GM19372 (cell line): Measurements from ENCODE around the gene PCDH9.

Experiments used
- ATAC-seq: cut with Tn5 transposase; IDR thresholded peaks from one replicate; pipeline ENCODE4 v1.9.1; 2021; ENCODE audit warnings: mild to moderate bottlenecking, low read depth, moderate library complexity; ENCODE audit not compliant: unreplicated experiment

Gene PCDH9

DNA sequence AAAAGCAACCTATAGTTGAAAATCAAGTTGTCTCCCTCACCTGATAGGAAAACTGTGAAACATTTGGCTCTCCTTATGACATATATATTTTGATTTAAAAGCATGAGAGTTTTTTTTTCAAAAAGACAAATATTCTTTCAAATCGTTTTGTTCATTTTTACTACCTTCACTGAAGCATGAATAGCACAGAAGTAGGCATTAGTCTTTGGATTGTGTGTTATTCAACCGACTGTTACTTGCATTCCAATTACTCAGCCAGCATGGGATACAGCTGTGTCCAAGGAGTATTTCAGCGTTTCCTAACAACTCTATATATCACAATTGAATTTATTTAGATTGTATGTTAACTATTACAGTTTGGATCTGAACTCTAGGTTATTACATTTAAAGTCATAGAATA lies 135.2 kb downstream of the PCDH9 start:
- ATAC-seq, result no peak

- ATAC-seq, result no peak
These were observed 136.1 kb downstream of the PCDH9 start for GRCh38 chr13:67094078-67094477.

- no peak for ATAC-seq
These were observed 138.5 kb downstream of the PCDH9 start for GRCh38 chr13:67091603-67092002.

DNA sequence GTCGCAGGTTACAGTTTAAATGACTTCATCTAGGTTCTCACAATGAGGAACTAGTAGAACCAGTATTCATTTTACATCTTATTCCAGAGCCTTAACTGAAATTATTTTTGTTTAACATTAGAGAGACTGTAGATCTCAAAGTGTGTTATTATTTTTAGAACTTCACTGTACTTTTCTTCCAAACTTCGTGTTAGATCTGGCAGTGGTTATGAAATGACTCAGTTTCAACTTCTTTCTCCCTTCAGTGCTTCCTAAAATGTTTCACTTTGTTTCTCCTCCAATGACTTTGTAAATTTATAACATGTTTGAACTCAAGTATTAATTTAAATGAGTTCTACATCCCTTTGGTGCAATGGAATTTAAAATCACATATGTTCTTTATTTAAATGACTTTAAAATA lies 139.3 kb downstream of the PCDH9 start:
- no peak for ATAC-seq

DNA sequence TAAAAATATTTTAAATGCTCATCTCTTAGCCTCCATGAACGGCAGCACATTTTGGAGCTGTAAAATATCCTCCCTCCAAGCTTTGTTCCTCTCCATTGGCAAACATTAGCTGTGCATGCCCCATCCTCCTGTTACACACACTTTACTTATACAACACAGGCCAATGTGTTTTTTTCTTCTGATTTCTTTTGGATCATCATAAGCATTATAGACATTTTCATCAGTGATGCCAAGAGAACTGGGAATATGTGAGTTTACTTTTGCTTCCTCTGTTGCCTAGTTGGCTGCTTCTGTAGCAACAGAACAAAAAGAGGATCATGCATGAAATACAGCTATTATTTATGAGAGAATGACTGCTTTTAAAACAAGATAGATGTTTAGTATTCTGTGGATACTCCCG lies 142.6 kb downstream of the PCDH9 start:
- ATAC-seq, result no peak

DNA sequence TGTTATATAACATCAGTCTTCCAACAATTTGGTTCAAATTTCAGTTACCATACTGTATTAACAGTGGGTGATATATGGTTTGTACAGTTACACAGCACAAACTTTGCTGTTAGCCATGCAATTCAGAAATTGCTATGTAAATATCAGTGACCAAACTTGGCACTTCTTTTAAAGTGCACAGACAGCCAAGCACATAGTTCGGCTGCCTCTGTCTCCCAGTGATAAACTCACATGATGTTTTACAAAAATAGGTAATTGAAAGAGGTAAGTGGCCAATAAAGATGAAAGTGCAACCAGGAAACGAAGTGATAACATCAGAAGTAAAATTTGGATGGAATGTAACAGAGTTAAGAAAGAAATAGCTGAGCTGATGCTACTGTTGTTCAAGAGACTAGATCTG lies 143.9 kb downstream of the PCDH9 start:
- no peak for ATAC-seq

DNA sequence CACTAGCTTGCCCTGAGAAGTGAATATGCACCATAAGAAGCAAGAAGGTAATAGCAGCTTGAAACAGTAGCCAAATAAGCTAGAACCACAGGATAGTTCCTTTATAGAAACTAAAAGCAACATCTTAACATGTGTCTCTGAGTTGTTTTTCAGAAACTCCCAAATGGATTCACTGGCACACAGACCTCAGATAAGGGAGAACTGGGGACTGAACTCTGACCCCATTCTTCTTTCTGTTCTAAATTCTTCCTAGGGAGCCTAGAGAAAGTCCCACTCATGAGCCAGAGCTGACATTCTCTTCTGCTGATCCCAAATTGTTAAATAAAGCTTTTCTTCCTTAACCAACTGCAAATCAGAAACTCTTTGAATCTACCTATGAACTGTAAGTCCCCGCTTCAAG lies 146.1 kb downstream of the PCDH9 start:
- no peak for ATAC-seq

GRCh38 chr13:67083519-67083918 lies 146.6 kb downstream of the PCDH9 start:
- no peak for ATAC-seq

GRCh38 chr13:67080351-67080750 lies 149.8 kb downstream of the PCDH9 start:
- no peak for ATAC-seq

DNA sequence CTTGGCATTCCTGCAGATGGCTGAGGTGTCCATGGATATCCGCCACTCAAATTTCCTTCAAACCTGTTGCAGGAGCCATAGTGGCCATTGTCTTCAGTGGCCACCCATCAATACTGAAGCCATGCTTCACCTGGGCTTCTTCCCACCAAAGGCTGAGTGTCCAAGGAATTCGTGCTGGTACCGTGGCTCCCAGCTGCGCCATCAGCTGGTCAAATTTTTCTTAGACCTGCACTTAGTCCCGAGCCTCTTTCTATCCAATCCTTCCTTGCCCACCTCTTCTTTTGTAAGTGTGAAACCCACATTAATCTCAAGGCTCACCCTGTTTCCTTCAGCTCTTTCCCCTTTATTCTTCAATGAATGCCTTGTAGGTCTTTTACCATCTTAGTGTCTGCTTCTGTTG lies 152.1 kb downstream of the PCDH9 start:
- ATAC-seq, result no peak

DNA sequence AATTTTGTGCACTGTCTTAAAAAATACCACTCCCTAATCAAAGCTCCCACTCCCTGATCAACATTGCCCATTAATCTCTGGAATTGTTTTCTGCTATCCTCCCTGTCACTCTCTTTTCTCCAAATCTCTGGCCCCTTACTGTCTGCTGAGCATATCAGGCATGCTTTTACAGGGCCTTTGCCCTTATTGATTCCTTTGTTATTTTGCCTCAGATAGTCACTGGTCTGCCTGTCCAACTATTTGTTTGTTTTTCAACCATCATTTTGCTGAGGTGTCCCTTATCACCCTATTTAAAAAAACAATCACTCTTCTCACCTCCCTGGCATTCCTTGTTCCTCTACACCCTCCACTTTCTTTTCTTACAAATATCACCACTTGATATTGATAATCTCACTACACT lies 153.0 kb downstream of the PCDH9 start:
- ATAC-seq, result no peak

DNA sequence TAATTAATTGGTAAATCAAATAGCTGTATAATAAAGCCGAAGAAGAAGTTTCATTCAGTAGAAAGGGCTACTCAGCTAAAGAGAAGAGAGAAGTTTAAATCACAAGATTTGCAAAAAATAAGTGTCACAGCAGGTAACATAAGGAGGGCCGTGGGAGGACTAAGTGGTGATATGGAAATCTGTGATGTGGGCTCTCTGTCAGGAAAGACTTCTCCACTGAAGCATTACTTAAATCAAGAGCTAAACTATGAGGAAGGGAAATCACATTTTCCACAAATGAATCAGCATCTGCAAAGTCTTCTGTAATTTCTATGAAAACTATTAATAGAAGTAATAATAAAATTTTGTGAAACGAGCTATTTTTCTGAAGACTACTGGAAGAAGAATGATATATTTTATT lies 153.8 kb downstream of the PCDH9 start:
- ATAC-seq, result no peak

DNA sequence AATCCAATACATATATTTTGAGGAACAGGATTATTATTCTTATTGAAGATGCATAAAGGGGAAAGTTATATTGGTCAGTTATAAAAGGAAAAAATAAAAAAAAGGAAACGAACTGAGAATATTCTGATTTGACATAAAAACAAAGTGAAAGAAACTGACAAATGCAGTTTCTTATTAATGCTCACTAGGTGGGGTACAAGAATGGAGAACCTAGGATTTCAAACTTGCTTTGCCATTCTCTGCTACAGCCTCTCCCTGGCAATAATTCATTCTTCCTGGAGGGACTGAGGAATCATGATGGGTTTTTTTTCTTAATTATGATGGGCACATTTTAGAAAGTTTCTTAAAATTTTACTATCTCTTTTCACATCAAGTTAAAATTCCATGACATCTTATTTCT lies 154.9 kb downstream of the PCDH9 start:
- no peak for ATAC-seq

DNA sequence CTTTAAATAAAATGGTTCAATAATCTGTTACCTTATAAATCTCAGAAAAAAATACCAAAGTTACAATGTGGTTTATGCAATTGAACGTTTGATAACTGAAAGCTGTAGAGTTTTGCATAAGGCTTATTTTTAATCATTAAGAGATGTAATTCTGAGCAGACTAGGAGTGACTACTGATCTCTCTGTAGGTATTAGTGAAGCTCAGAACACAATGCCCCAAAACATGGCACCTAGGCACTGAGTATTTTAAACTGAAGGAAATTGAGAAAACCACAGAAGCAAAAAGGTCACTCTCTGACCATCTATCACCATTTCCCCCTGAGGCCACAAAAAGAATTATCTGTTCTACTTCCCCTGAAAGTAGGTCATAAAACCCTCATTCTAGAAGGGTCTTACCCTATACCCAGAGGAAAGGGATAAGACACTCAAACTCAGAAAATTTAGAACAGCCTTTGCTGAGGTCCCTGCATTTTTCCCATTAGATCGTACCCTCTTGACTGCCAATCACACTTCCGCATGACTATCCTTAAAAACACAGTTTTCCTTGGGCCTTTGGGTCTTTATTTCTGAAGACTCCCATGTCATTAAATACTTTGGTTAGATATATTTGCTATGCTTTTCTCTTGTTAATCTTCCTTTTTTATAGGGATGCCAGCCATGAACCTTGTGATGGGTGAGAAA lies 158.1 kb downstream of the PCDH9 start:
- no peak for ATAC-seq

DNA sequence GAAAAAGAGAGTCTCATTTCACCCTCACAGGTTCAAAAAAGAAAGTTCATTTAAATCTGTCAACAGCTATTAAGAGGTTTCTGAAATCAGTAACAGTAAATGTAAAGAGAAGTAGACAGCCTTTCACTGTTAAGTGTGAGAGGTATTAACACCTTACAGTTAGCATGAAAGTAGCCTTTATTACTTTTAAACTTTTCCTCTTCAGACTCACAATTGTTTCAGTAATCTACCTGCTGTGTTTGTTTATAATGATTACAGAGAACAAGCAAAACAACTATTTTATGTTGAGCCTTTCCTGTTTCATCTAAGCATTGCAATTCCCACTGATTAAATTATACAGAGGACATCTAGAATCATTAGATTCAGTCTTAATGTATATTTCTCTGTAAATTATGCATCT lies 159.8 kb downstream of the PCDH9 start:
- no peak for ATAC-seq

DNA sequence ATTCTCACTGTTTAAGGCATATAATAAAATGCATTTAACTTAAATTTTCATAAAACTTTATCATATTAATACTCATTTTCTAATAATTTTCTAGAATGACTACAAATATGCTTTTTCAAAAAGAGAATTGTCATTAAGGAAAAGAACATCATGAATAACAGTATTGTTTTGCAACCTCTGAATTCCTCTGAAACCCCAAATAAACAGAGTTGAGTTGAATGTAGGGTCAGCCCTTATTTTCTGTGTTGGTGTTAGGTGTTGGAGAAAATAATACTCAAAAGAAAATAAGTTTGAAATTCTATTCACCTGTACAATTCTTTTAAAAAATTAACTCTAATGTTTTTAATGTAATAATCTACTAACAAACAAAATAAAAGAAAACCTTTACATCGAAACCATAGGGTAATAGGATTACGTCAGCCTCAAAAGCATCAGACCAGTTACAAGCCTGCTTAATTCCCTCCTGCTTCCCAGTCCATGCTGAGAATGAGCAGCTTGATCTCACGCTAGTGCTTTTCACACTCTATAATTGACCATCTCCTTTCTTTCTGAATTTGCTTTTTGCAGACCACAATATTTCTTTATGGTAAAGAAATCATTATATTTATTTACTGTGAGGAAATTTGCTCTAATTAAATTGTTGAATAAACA lies 160.9 kb downstream of the PCDH9 start:
- no peak for ATAC-seq

DNA sequence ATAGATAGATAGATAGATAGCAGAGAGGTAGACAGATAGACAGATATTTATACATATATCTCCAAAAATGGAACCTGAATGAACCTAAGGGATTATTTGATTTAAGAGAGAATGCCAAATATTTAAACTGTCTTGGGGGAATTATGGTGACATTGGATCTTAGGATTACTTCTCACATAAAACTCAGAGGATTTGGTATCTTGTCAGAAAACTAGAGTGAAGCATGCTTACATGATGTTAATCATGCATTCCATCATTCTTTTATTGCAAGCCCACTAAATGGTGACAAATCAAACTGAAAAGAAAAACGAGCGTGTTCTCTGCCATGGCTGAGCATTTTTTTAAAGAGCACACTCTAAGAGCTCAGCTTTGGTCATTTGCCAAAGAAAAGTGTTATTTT lies 165.2 kb downstream of the PCDH9 start:
- ATAC-seq, result no peak

- ATAC-seq, result no peak
These were observed 167.1 kb downstream of the PCDH9 start for GRCh38 chr13:67063036-67063435.

DNA sequence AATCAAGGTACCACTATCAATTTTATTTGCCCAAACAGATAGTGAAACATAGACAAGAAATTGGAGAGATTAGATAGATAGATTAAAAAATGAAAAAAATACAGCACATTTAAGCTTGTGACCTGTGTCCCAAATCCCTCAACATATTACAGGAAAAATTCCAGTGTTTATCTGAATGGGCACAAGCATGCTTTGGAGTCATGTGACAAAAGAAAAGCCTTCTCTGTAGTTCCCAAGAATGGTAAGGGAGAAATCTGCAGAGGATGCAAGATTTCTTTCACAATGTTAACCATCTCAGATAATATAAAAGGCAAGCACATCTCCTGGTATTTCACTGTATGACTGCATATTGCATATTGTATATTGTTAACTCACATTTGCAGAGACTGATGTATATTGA lies 168.0 kb downstream of the PCDH9 start:
- ATAC-seq, result no peak

DNA sequence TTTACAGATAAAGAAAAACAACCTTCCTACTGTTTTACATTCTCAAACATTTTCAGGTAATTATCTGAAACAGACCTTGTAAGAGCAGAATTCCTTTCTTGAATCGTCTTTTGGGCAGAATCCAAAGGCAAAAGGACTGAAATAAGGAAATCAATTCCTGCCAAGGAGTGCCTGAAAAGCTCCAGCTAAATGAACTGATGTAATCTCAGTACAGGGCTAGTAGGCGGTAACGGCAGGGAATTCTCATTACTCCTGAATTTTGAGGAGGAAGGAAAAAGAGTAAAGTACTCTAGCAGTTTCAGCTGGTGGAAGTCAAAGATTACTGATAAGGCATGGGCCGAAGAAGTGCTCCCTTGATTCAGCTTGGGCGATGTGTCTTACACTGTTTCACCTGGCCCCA lies 168.4 kb downstream of the PCDH9 start:
- no peak for ATAC-seq

DNA sequence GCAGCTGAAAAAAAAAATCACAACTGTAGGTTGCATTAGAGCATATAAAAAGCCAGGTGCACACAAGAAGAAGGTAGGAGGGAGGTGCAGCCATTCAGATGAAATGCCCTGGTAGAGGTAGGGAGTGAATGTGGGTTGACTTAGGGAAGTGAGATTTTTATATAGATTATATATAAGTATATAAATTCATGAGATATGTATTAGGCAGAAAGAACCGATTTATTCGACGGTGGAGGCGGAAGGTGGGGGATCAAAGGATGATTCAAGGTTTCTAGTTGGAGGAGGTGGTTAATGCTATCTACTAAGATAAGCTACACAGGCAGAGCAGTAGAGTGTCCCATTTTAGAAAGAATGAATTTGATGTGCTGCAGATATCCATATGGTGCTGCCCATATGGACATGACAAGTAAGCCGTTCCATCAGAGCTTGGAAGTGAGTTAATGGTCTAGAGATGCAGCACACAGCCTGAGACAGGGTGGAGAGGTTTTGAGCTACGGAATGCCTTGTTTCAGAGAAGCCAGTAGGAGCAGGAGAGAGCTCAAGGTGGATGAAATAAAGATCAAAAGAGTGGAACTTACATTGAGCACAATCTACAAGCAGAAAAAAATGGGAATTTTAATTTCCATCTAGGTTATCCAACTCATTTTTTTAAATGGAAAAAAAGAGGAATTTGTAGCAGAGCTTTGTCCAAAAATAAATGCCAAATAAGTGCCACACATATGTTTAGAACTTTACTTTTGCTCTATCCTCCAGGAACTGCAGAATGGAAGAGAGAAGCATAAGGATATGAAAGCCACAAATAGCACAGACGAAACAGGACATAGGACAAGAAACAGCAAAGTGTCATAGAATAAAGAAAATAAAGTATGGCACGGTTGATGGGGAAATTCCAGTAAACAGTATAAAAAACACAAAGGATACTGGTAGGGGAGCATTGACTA lies 177.3 kb downstream of the PCDH9 start:
- no peak for ATAC-seq
